SU-DHL-6 (cell line): ENCODE data around the gene ITGAE.

Experiments used
- H2AFZ ChIP-seq: fragments of 200-600 bp; sonication (generic); 2 replicates; pipeline ENCODE4 v1.6.1; 2014; ENCODE audit warnings: low read depth, mild to moderate bottlenecking, moderate library complexity, mixed read lengths, antibody characterized with exemption, low read length; ENCODE audit not compliant: severe bottlenecking
- H3F3A ChIP-seq: fragments of 200-600 bp; shearing (Covaris generic); 2 replicates; pipeline ENCODE4 v1.6.0; 2016; ENCODE audit warnings: antibody characterized with exemption, mild to moderate bottlenecking; ENCODE audit not compliant: insufficient read depth
- H3K27ac ChIP-seq: fragments of 200-600 bp; sonication (generic); 2 replicates; pipeline ENCODE4 v1.5.1; 2016; ENCODE audit warnings: low read depth, mild to moderate bottlenecking, low read length, moderate library complexity, mixed read lengths
- H3K27me3 ChIP-seq: fragments of 200-600 bp; sonication (generic), shearing (Covaris generic); 2 replicates; pipeline ENCODE4 v1.6.0; 2014; ENCODE audit warnings: mild to moderate bottlenecking, low read length
- H3K36me3 ChIP-seq: fragments of 200-600 bp; sonication (generic); 2 replicates; pipeline ENCODE4 v1.6.1; 2014; ENCODE audit warnings: mild to moderate bottlenecking, low read length, mixed read lengths
- H3K4me2 ChIP-seq: fragments of 300-600, 200-600 bp; shearing (Covaris generic), sonication (generic); 2 replicates; pipeline ENCODE4 v1.6.0; 2014; ENCODE audit warnings: low read length, low read depth, mild to moderate bottlenecking; ENCODE audit not compliant: poor library complexity, severe bottlenecking
- H3K4me3 ChIP-seq: fragments of 200-600 bp; sonication (generic); 2 replicates; pipeline ENCODE4 v1.5.1; 2014; ENCODE audit warnings: antibody characterized with exemption, low read length, mild to moderate bottlenecking, mixed read lengths; ENCODE audit not compliant: insufficient read depth, poor library complexity, severe bottlenecking
- H3K79me2 ChIP-seq: fragments of 200-600 bp; sonication (generic); 2 replicates; pipeline ENCODE4 v1.6.1; 2014; ENCODE audit warnings: mild to moderate bottlenecking, low read length, moderate library complexity; ENCODE audit not compliant: insufficient read depth
- H3K9ac ChIP-seq: fragments of 200-600 bp; sonication (generic); 2 replicates; pipeline ENCODE4 v1.7.0; 2014; ENCODE audit warnings: mild to moderate bottlenecking, low read length
- H3K9me2 ChIP-seq: fragments of 200-600 bp; sonication (generic); replicated peaks from 2 replicates; pipeline ENCODE4 v1.6.1; 2014; ENCODE audit warnings: low read length; ENCODE audit not compliant: insufficient read depth
- H3K9me3 ChIP-seq: fragments of 200-600 bp; sonication (generic); 2 replicates; pipeline ENCODE4 v1.6.1; 2014; ENCODE audit warnings: low read length, mixed read lengths; ENCODE audit not compliant: insufficient read depth
- H4K20me1 ChIP-seq: fragments of 200-600 bp; sonication (generic); 2 replicates; pipeline ENCODE4 v1.6.1; 2014; ENCODE audit warnings: low read depth, mild to moderate bottlenecking, antibody characterized with exemption, low read length, moderate library complexity, mixed read lengths
- EZH2phosphoT487 ChIP-seq: fragments of 200-600 bp; sonication (generic), shearing (Covaris generic); conservative IDR thresholded peaks from 2 replicates; pipeline ENCODE4 v1.6.1; 2018; ENCODE audit warnings: mild to moderate bottlenecking, antibody characterized with exemption, low read length, moderate library complexity, mixed read lengths
- TF ChIP-seq, protein P1 (sequence below): fragments of 200-600 bp; sonication (generic); IDR thresholded peaks from one replicate; pipeline ENCODE4 v1.5.1; 2017; ENCODE audit warnings: antibody characterized with exemption, mild to moderate bottlenecking, low read length, moderate library complexity; ENCODE audit not compliant: insufficient read depth, poor library complexity, severe bottlenecking

The ITGAE gene

GRCh38 chr17:3817851-3818605 is 17.0 kb upstream of the ITGAE start:
- Histone ChIP-seq H2AFZ (no peak overlapping the region), H3K27me3 (no peaks in the 10 kb centered on the region), H3K4me2 (no peak overlapping the region), H3F3A (no peaks in the 10 kb centered on the region), H4K20me1 (no peaks in the 10 kb centered on the region), H3K4me3 (no peak overlapping the region), H3K79me2 (no peaks in the 10 kb centered on the region), H3K9ac (no peak overlapping the region), H3K27ac (no peak overlapping the region), H3K9me2 (no peaks in the 10 kb centered on the region), H3K9me3 (no peaks in the 10 kb centered on the region), H3K36me3 (peaks cover 17% of the 10 kb centered on the region; the same call in 1 of the 2 replicates)
- TF ChIP-seq, protein P1, sequence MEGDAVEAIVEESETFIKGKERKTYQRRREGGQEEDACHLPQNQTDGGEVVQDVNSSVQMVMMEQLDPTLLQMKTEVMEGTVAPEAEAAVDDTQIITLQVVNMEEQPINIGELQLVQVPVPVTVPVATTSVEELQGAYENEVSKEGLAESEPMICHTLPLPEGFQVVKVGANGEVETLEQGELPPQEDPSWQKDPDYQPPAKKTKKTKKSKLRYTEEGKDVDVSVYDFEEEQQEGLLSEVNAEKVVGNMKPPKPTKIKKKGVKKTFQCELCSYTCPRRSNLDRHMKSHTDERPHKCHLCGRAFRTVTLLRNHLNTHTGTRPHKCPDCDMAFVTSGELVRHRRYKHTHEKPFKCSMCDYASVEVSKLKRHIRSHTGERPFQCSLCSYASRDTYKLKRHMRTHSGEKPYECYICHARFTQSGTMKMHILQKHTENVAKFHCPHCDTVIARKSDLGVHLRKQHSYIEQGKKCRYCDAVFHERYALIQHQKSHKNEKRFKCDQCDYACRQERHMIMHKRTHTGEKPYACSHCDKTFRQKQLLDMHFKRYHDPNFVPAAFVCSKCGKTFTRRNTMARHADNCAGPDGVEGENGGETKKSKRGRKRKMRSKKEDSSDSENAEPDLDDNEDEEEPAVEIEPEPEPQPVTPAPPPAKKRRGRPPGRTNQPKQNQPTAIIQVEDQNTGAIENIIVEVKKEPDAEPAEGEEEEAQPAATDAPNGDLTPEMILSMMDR: no peak
- TF ChIP-seq EZH2phosphoT487: no peak

DNA sequence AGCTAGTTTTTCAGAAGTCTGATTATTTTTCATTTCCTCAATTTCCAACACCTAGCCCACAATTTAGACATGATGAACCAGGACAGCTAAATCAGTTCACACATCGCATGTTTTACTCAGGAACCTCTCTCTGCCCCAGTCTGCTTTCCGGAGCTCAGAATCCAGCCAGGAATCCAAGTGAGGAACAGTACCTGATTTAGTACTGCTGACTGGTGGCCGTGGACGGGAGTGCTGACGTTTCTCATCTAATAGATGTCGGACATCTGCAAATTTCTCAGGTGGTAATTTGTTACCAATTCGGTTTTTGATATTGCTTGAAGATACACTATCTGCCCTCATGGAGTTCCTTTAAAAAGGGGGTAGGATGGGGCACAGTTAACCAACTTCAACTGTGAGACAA is 14.9 kb upstream of the ITGAE start:
- no peak overlapping the region for H3K4me3 ChIP-seq
- TF ChIP-seq EZH2phosphoT487: no peak
- TF ChIP-seq, protein P1: no peak

DNA sequence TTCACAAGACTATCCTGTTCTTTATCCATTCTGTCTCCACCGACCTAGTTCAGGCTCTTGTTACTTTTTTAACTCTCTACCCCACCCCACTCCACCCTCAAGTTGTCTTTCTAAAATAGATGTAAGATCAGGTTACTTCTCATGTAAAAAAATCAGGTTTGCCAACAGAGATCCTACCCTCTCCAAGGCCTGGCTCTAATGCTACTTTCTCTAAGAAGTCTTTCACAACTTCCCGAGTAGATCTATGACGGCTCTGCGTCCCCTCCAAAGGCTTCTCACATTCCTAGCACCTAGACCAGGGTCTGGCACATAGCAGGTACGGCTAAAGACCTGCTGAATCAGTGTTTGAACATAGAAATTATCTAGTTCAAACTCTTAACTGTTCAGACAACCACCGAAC is 14.1 kb upstream of the ITGAE start:
- no peak overlapping the region for H3K27ac ChIP-seq
- H3K4me2 ChIP-seq: no peak overlapping the region
- H2AFZ ChIP-seq: no peak overlapping the region
- H3K27me3 ChIP-seq: no peaks in the 10 kb centered on the region
- no peaks in the 10 kb centered on the region for H3F3A ChIP-seq
- no peak overlapping the region for H3K4me3 ChIP-seq
- H3K36me3 ChIP-seq: peaks cover under 1% of the 10 kb centered on the region; the same call in 1 of the 2 replicates
- TF ChIP-seq EZH2phosphoT487: no peak
- TF ChIP-seq, protein P1: no peak
- no peaks in the 10 kb centered on the region for H3K79me2 ChIP-seq
- H4K20me1 ChIP-seq: no peaks in the 10 kb centered on the region
- H3K9me3 ChIP-seq: no peaks in the 10 kb centered on the region
- H3K9me2 ChIP-seq: no peaks in the 10 kb centered on the region
- no peak overlapping the region for H3K9ac ChIP-seq

More for the DNA sequence above, 14.9 kb upstream of the ITGAE start:
- Histone ChIP-seq H3K27ac (no peak overlapping the region), H2AFZ (no peak overlapping the region), H4K20me1 (no peaks in the 10 kb centered on the region), H3K4me2 (no peak overlapping the region), H3K9ac (no peak overlapping the region), H3F3A (no peaks in the 10 kb centered on the region), H3K79me2 (no peaks in the 10 kb centered on the region), H3K9me2 (no peaks in the 10 kb centered on the region), H3K36me3 (peaks cover 5% of the 10 kb centered on the region; the same call in 1 of the 2 replicates), H3K9me3 (no peaks in the 10 kb centered on the region), H3K27me3 (no peaks in the 10 kb centered on the region)
